GM12872 (cell line): ENCODE data around the gene LIPA.

Experiments used
- CTCF ChIP-seq: IDR thresholded peaks from 3 replicates; pipeline ENCODE4 v1.5.1; 2011; ENCODE audit warnings: low read depth, mild to moderate bottlenecking, low read length, moderate library complexity; ENCODE audit not compliant: insufficient read depth

The LIPA gene

DNA sequence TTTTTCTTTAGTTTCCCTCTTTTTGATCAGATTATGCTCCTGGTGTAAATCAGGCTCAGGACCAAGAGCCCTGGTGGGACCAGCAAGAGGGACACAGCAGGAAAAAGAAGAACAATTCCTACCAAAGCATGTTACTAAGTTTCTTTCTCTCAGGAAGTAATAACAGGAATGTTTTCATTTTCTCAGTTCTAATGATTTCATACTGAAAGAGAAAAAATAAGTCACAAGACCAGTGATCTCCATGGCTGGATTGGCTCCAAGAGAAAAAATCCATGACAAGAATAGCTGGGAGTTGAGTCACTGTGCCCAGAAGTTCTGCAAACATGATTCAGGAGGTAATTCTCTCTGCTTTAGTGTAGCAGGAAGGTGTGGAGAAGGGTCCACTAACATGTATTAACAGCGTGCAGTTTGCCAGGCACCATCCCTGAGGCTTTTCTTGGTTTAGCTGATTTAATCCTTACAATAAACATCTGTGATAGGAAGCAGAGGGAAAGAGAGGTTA lies 26.5 kb upstream of the LIPA start:
- TF ChIP-seq CTCF = no peak

DNA sequence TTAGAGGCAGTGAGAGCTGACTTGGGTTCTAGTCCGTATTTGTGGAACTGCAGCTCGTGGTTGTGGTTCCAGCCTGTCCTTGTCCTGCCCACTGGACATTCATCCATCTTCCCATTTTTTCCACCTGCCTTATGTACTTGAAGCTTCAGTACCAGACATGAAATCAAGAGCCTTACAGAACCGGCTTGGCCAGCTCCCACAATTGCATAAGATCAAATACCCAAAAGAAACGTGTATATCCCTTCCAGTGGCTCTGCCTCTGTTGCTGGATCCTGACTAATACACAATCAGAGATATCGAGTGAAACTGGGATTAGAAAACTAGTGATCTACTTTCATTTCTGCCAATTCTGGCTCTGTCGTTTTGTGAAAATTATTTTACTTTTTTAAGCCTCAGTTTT lies 23.8 kb upstream of the LIPA start:
- no peak for TF ChIP-seq CTCF

- no peak for TF ChIP-seq CTCF
Measured at GRCh38 chr10:89274928-89275327, 23.4 kb upstream of the LIPA start.

GRCh38 chr10:89273680-89274079 lies 22.1 kb upstream of the LIPA start:
- TF ChIP-seq CTCF = no peak

DNA sequence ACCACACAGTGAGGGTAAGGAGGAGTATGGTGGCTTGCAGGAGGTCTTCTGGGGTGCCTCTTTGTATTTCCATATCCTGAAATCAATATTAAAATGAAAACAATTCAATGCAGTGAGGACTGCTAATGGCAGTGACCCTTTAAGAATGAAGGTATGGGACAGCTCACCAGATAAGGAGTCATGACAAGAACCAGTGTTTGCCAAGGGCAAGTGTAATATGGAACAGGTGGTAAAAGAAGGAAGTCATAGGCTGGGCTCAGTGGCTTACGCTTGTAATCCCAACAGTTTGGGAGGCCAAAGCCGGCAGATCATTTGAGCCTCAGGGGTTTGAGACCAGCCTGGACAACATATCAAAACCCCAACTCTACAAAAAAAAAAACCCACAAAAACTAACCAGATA lies 20.0 kb upstream of the LIPA start:
- TF ChIP-seq CTCF = no peak

- TF ChIP-seq CTCF = no peak
Measured at GRCh38 chr10:89270153-89270483, 18.5 kb upstream of the LIPA start.

DNA sequence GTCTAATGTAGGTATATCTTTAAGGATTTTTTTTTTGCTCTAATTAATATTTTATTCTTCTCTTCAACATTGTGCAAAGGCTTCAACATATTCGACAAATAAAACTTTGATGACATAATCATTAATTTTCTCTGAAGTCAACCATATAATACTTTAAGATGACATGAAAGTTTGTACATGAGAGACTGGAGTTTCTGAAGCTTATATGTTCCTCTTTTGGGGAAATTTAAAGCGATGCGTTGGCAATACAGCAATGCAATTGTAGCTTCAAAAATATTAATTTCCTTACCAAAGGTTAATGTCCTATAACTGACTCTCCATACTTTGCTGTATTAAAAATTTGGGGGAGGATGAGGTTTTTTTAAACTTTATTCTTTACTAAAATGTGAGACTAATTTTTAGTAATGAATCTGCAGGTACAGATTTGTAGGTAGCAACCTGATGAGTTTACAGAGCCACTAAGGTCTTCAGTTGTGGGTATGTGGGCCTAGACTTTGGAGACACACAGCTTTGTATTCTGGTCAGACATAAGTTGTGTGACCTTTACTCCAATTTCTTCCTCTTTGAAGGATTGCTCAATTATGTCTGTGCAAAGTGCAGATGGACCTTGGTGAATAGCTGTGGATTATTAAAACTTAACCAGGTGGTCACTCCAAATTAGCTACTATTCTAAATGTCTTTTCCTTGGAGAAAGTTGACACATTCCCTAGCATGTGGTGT lies 18.0 kb upstream of the LIPA start:
- TF ChIP-seq CTCF = no peak
